WTC11 (cell line): ENCODE results near the gene SPEM3. TPM values are rescaled to one million over a fixed set of nuclear protein-coding genes. Genes with fewer than 3 reads are reported as not detected.

Experiments
- ATAC-seq: fragments of 200-7000 bp; cut with Tn5 transposase; 2 replicates; pipeline ENCODE4 v1.10.0; 2021; ENCODE audit warnings: mild to moderate bottlenecking, moderate library complexity
- CTCF ChIA-PET: fragments of 300-600 bp; sonication (Branson Sonifier 250); formaldehyde crosslinking; loops from one replicate; lab custom pipeline; 2021; ENCODE audit warnings: antibody characterized with exemption; lab: Charles Lee
- POLR2A ChIA-PET: fragments of 350-600 bp; sonication (Branson Sonifier 250); formaldehyde crosslinking; loops from one replicate; lab custom pipeline; 2021; ENCODE audit warnings: antibody characterized with exemption; lab: Charles Lee
- DNase-seq: peaks from one replicate; pipeline ENCODE4 v3.0.0; 2021; ENCODE audit warnings: low spot score
- H3K27ac Mint-ChIP-seq: 2 replicates; pipeline ENCODE4 v1.8.0; 2021; ENCODE audit warnings: mixed read lengths
- H3K27me3 Mint-ChIP-seq: 2 replicates; pipeline ENCODE4 v1.8.0; 2021; ENCODE audit warnings: low read depth, mild to moderate bottlenecking, moderate library complexity, mixed read lengths
- H3K36me3 Mint-ChIP-seq: 2 replicates; pipeline ENCODE4 v1.8.0; 2021; ENCODE audit warnings: mixed read lengths
- H3K4me1 Mint-ChIP-seq: 2 replicates; pipeline ENCODE4 v1.8.0; 2022; ENCODE audit warnings: mixed read lengths
- H3K4me3 Mint-ChIP-seq: 2 replicates; pipeline ENCODE4 v1.8.0; 2021; ENCODE audit warnings: mild to moderate bottlenecking, moderate library complexity, mixed read lengths
- H3K9me3 Mint-ChIP-seq: 2 replicates; pipeline ENCODE4 v1.8.0; 2021; ENCODE audit warnings: mixed read lengths
- CBFB ChIP-seq: sonication (generic); formaldehyde crosslinking; IDR thresholded peaks from 2 replicates; pipeline ENCODE4 v1.8.1; 2022; ENCODE audit warnings: mild to moderate bottlenecking, low read depth, missing genetic modification reagents
- CREM ChIP-seq: sonication (generic); formaldehyde crosslinking; IDR thresholded peaks from 2 replicates; pipeline ENCODE4 v1.8.1; 2022; ENCODE audit warnings: mild to moderate bottlenecking, missing genetic modification reagents, moderate library complexity
- ESRRA ChIP-seq: sonication (generic); formaldehyde crosslinking; IDR thresholded peaks from 2 replicates; pipeline ENCODE4 v1.8.1; 2022; ENCODE audit warnings: mild to moderate bottlenecking, missing genetic modification reagents, borderline replicate concordance
- FOXJ3 ChIP-seq: sonication (generic); formaldehyde crosslinking; IDR thresholded peaks from 2 replicates; pipeline ENCODE4 v1.9.0; 2021; ENCODE audit warnings: missing genetic modification reagents, mild to moderate bottlenecking, borderline replicate concordance
- FOXK1 ChIP-seq: sonication (generic); formaldehyde crosslinking; IDR thresholded peaks from 2 replicates; pipeline ENCODE4 v1.8.0; 2022; ENCODE audit warnings: mild to moderate bottlenecking, moderate library complexity, missing genetic modification reagents
- FOXP1 ChIP-seq: sonication (generic); formaldehyde crosslinking; IDR thresholded peaks from 2 replicates; pipeline ENCODE4 v1.8.0; 2022; ENCODE audit warnings: missing genetic modification reagents, mild to moderate bottlenecking, moderate library complexity, borderline replicate concordance
- GRHL2 ChIP-seq: fragments of 250-450 bp; sonication (Bioruptor Pico); IDR thresholded peaks from 2 replicates; pipeline ENCODE4 v1.8.0; 2022; ENCODE audit warnings: mild to moderate bottlenecking, moderate library complexity; ENCODE audit not compliant: insufficient replicate concordance, severe bottlenecking
- GTF2I ChIP-seq: fragments of 250-450 bp; sonication (Bioruptor Pico); conservative IDR thresholded peaks from 2 replicates; pipeline ENCODE4 v1.4.0; 2021; ENCODE audit warnings: mild to moderate bottlenecking
- IRF2 ChIP-seq: sonication (generic); formaldehyde crosslinking; IDR thresholded peaks from 2 replicates; pipeline ENCODE4 v1.8.0; 2022; ENCODE audit warnings: low read depth, missing genetic modification reagents, borderline replicate concordance
- MYBL2 ChIP-seq: sonication (generic); formaldehyde crosslinking; IDR thresholded peaks from 2 replicates; pipeline ENCODE4 v1.8.1; 2023; ENCODE audit warnings: mild to moderate bottlenecking, moderate library complexity, missing genetic modification reagents
- PRRX2 ChIP-seq: fragments of 250-450 bp; sonication (Bioruptor Pico); IDR thresholded peaks from 2 replicates; pipeline ENCODE4 v1.8.0; 2021; ENCODE audit warnings: mild to moderate bottlenecking
- SMAD4 ChIP-seq: sonication (generic); formaldehyde crosslinking; IDR thresholded peaks from 2 replicates; pipeline ENCODE4 v1.8.0; 2022; ENCODE audit warnings: mild to moderate bottlenecking, missing genetic modification reagents
- TCF7 ChIP-seq: sonication (generic); formaldehyde crosslinking; IDR thresholded peaks from 2 replicates; pipeline ENCODE4 v1.8.0; 2022; ENCODE audit warnings: mild to moderate bottlenecking, low read depth, missing genetic modification reagents, moderate library complexity
- TEAD1 ChIP-seq: sonication (generic); formaldehyde crosslinking; IDR thresholded peaks from 2 replicates; pipeline ENCODE4 v1.8.0; 2022; ENCODE audit warnings: mild to moderate bottlenecking, missing genetic modification reagents
- TEAD4 ChIP-seq: sonication (generic); formaldehyde crosslinking; IDR thresholded peaks from 2 replicates; pipeline ENCODE4 v1.8.0; 2022; ENCODE audit warnings: mild to moderate bottlenecking, missing genetic modification reagents
- ZNF121 ChIP-seq: sonication (generic); formaldehyde crosslinking; IDR thresholded peaks from 2 replicates; pipeline ENCODE4 v1.8.0; 2023; ENCODE audit warnings: missing genetic modification reagents
- ZNF138 ChIP-seq: sonication (generic); formaldehyde crosslinking; conservative IDR thresholded peaks from 2 replicates; pipeline ENCODE4 v1.8.1; 2022; ENCODE audit warnings: mild to moderate bottlenecking, moderate library complexity, missing genetic modification reagents
- ZNF219 ChIP-seq: sonication (generic); formaldehyde crosslinking; IDR thresholded peaks from 2 replicates; pipeline ENCODE4 v1.8.0; 2023; ENCODE audit warnings: missing genetic modification reagents, mild to moderate bottlenecking, borderline replicate concordance
- total RNA-seq: library from RNA; stranded (reverse); gene quantifications from 3 replicates; pipeline ENCODE4 v1.2.3, GENCODE V29; 2021
- TF ChIP-seq, protein P1 (sequence below): sonication (generic); formaldehyde crosslinking; IDR thresholded peaks from 2 replicates; pipeline ENCODE4 v1.8.1; 2022; ENCODE audit warnings: low read depth, mild to moderate bottlenecking, moderate library complexity, missing genetic modification reagents, borderline replicate concordance
- TF ChIP-seq, protein P2 (sequence below): fragments of 200-600 bp; IDR thresholded peaks from 2 replicates; pipeline ENCODE4 v1.8.0; 2022; ENCODE audit warnings: antibody characterized with exemption
- TF ChIP-seq, protein P3 (sequence below): sonication (generic); formaldehyde crosslinking; conservative IDR thresholded peaks from 2 replicates; pipeline ENCODE4 v1.8.1; 2022; ENCODE audit warnings: mild to moderate bottlenecking, missing genetic modification reagents
- TF ChIP-seq, protein P4 (sequence below): fragments of 250-450 bp; sonication (Bioruptor Pico); conservative IDR thresholded peaks from 2 replicates; pipeline ENCODE4 v1.9.0; 2021; ENCODE audit warnings: mild to moderate bottlenecking
- TF ChIP-seq, protein P5 (sequence below): sonication (generic); formaldehyde crosslinking; IDR thresholded peaks from 2 replicates; pipeline ENCODE4 v1.8.1; 2023; ENCODE audit warnings: mild to moderate bottlenecking, missing genetic modification reagents
- TF ChIP-seq, protein P6 (sequence below): sonication (generic); formaldehyde crosslinking; IDR thresholded peaks from 2 replicates; pipeline ENCODE4 v1.8.1; 2022; ENCODE audit warnings: mild to moderate bottlenecking, missing genetic modification reagents, moderate library complexity, borderline replicate concordance
- TF ChIP-seq, protein P7 (sequence below): sonication (generic); formaldehyde crosslinking; IDR thresholded peaks from 2 replicates; pipeline ENCODE4 v1.8.0; 2022; ENCODE audit warnings: mild to moderate bottlenecking, missing genetic modification reagents
- TF ChIP-seq, protein P8 (sequence below): sonication (generic); formaldehyde crosslinking; IDR thresholded peaks from 2 replicates; pipeline ENCODE4 v1.8.0; 2022; ENCODE audit warnings: mild to moderate bottlenecking, missing genetic modification reagents

The SPEM3 gene
- total RNA-seq, 1 experiment from 2014 or later, result not detected

DNA sequence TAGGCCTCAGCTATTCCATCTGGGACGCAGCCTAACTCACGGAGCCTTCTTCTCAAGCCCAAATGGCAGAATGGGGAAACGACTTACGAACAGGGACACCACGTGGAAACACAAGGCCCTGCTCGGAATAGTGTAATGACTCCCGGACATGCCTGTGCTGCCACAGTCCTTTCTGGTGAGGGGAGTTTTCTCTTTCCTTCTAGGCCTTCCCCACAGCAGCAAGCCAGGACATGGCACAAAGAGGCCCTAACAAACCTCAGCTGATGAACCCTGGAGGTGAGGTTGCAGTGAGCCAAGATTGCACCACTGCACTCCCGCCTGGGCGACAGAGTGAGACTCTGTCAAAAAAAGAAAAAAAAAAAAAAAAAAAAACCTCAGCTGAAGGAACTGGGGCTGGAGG, 35.4 kb downstream of the SPEM3 start:
- Mint-ChIP-seq H3K27me3 (peaks cover 4% of the 10 kb centered on the region), H3K36me3 (no peaks in the 10 kb centered on the region), H3K27ac (no peak overlapping the region), H3K4me3 (no peak overlapping the region), H3K4me1 (peaks cover 17% of the 10 kb centered on the region), H3K9me3 (no peaks in the 10 kb centered on the region)
- TF ChIP-seq, protein P1, sequence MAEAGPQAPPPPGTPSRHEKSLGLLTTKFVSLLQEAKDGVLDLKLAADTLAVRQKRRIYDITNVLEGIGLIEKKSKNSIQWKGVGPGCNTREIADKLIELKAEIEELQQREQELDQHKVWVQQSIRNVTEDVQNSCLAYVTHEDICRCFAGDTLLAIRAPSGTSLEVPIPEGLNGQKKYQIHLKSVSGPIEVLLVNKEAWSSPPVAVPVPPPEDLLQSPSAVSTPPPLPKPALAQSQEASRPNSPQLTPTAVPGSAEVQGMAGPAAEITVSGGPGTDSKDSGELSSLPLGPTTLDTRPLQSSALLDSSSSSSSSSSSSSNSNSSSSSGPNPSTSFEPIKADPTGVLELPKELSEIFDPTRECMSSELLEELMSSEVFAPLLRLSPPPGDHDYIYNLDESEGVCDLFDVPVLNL (CRISPR knock-in tag), result no peak
- TF ChIP-seq FOXJ3 (CRISPR knock-in tag), result no peak
- TF ChIP-seq IRF2 (CRISPR knock-in tag), result no peak
- TF ChIP-seq CBFB (CRISPR knock-in tag), result no peak
- no peak for TF ChIP-seq ZNF121 (CRISPR knock-in tag)
- TF ChIP-seq CREM (CRISPR knock-in tag), result no peak
- TF ChIP-seq, protein P2, sequence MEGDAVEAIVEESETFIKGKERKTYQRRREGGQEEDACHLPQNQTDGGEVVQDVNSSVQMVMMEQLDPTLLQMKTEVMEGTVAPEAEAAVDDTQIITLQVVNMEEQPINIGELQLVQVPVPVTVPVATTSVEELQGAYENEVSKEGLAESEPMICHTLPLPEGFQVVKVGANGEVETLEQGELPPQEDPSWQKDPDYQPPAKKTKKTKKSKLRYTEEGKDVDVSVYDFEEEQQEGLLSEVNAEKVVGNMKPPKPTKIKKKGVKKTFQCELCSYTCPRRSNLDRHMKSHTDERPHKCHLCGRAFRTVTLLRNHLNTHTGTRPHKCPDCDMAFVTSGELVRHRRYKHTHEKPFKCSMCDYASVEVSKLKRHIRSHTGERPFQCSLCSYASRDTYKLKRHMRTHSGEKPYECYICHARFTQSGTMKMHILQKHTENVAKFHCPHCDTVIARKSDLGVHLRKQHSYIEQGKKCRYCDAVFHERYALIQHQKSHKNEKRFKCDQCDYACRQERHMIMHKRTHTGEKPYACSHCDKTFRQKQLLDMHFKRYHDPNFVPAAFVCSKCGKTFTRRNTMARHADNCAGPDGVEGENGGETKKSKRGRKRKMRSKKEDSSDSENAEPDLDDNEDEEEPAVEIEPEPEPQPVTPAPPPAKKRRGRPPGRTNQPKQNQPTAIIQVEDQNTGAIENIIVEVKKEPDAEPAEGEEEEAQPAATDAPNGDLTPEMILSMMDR, result no peak
- no peak for TF ChIP-seq GRHL2 (CRISPR knock-in tag)
- TF ChIP-seq, protein P3, sequence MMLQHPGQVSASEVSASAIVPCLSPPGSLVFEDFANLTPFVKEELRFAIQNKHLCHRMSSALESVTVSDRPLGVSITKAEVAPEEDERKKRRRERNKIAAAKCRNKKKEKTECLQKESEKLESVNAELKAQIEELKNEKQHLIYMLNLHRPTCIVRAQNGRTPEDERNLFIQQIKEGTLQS, result no peak
- TF ChIP-seq ZNF138 (CRISPR knock-in tag), result no peak
- TF ChIP-seq GTF2I (CRISPR knock-in tag), result no peak
- no peak for TF ChIP-seq FOXP1
- no peak for TF ChIP-seq MYBL2 (CRISPR knock-in tag)
- TF ChIP-seq ESRRA (CRISPR knock-in tag), result no peak
- ChIA-PET CTCF (interaction anchor here (0.6 kb wide), 1 partner anchor 93 kb away, joined by 3 read pairs; no protein-coding TSS in a partner anchor), POLR2A (interaction anchor here (0.5 kb wide), 1 partner anchor 83 kb away, joined by 4 read pairs; no protein-coding TSS in a partner anchor)
- DNase-seq, result no peak
- ATAC-seq, result no peak

DNA sequence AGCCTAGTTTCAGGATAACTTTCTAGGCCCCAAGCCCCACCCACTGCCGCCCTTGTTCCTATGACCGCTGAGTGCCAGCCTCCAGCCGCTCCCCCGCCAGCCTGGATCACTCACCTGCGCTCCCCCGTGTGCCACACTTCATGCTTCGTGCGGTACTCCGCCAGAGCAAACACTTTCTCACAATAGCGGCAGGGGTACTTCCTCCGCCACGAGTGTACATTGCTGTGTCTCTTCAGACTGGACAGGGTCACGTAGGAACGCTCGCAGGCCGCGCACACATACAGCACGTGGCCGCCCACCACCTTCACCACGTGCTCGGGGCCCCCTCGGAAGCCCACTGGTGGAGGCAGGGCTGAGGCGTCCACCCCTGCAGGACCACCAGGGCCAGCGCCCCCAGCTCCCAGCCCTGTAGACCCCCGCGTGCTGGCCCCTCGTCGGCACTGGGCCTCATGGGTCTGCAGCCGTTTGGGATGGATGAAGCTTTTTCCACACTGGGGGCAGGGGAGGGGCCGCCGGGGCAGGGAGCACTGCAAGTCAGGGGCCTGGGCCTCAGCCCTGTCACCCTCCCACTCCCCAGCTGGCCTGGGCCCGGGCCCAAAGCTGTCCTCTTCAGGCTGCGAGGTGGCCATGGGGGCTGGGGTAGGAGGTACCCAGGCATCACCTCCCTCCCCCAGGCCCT, 37.1 kb downstream of the SPEM3 start:
- Mint-ChIP-seq H3K27me3 (no peaks in the 10 kb centered on the region), H3K9me3 (no peaks in the 10 kb centered on the region), H3K4me3 (no peak overlapping the region), H3K4me1 (peaks cover 13% of the 10 kb centered on the region), H3K36me3 (no peaks in the 10 kb centered on the region), H3K27ac (no peak overlapping the region)
- DNase-seq (no peak), ATAC-seq (no peak)
- TF ChIP-seq, protein P4, sequence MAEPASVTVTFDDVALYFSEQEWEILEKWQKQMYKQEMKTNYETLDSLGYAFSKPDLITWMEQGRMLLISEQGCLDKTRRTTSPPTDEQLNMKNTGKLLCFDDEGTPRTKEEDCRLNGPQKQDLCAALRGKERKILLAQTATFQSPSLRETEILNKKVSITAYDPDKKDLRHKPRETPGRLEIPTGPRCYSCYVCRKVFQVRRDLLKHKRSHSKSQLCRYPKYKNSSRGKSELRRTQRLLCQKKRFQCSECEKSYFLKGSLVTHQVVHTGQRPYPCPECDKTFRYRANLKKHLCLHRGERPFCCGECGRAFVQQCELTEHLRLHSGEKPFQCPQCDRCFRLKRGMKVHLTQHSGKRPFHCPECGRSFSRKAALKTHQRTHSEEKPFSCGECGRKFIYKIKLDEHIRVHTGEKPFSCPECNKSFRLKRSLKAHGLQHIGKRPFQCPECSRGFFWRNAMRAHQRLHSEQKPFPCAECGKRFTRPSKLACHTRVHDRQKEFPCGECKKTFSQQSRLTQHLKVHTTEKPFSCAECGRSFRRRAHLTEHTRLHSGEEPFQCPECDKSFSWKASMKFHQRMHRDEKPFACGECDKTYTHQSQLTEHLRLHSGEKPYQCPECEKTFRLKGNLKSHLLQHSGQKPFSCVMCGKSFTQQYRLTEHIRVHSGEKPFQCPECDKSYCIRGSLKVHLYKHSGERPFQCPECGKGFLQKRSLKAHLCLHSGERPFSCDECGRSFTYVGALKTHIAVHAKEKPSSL (CRISPR knock-in tag), result no peak
- TF ChIP-seq PRRX2 (CRISPR knock-in tag) (no peak), TCF7 (CRISPR knock-in tag) (no peak), FOXK1 (CRISPR knock-in tag) (no peak), TEAD1 (no peak), ZNF219 (CRISPR knock-in tag) (no peak), TEAD4 (CRISPR knock-in tag) (no peak), SMAD4 (CRISPR knock-in tag) (no peak)
- TF ChIP-seq, protein P5, sequence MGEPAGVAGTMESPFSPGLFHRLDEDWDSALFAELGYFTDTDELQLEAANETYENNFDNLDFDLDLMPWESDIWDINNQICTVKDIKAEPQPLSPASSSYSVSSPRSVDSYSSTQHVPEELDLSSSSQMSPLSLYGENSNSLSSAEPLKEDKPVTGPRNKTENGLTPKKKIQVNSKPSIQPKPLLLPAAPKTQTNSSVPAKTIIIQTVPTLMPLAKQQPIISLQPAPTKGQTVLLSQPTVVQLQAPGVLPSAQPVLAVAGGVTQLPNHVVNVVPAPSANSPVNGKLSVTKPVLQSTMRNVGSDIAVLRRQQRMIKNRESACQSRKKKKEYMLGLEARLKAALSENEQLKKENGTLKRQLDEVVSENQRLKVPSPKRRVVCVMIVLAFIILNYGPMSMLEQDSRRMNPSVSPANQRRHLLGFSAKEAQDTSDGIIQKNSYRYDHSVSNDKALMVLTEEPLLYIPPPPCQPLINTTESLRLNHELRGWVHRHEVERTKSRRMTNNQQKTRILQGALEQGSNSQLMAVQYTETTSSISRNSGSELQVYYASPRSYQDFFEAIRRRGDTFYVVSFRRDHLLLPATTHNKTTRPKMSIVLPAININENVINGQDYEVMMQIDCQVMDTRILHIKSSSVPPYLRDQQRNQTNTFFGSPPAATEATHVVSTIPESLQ, result no peak
- TF ChIP-seq, protein P6, sequence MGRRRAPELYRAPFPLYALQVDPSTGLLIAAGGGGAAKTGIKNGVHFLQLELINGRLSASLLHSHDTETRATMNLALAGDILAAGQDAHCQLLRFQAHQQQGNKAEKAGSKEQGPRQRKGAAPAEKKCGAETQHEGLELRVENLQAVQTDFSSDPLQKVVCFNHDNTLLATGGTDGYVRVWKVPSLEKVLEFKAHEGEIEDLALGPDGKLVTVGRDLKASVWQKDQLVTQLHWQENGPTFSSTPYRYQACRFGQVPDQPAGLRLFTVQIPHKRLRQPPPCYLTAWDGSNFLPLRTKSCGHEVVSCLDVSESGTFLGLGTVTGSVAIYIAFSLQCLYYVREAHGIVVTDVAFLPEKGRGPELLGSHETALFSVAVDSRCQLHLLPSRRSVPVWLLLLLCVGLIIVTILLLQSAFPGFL (CRISPR knock-in tag), result no peak
- TF ChIP-seq, protein P7, sequence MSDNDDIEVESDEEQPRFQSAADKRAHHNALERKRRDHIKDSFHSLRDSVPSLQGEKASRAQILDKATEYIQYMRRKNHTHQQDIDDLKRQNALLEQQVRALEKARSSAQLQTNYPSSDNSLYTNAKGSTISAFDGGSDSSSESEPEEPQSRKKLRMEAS (CRISPR knock-in tag), result no peak
- TF ChIP-seq, protein P8, sequence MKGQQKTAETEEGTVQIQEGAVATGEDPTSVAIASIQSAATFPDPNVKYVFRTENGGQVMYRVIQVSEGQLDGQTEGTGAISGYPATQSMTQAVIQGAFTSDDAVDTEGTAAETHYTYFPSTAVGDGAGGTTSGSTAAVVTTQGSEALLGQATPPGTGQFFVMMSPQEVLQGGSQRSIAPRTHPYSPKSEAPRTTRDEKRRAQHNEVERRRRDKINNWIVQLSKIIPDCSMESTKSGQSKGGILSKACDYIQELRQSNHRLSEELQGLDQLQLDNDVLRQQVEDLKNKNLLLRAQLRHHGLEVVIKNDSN (CRISPR knock-in tag), result no peak
- CTCF ChIA-PET, result interaction anchor here (0.7 to 1.2 kb wide), 2 partner anchors 95 to 116 kb away, joined by 4 to 6 read pairs; no protein-coding TSS in a partner anchor
- POLR2A ChIA-PET, result interaction anchor here (0.7 kb wide), 1 partner anchor 34 kb away, joined by 5 read pairs; no protein-coding TSS in a partner anchor
